Caco-2 (cell line): ENCODE measurements around the gene MTHFD1. TPM values are rescaled to one million over a fixed set of nuclear protein-coding genes. Genes with fewer than 3 reads are reported as not detected.
A peak's percentile ranks its signal among the peaks of the same experiment; 100 is the strongest.
"Not testable (repeated sequence)": the region's sequence is repeated elsewhere in the genome, so short reads cannot be mapped to it uniquely, and the experiment has no call there.

Experiments
- BruUV-seq: library from RNA; stranded (reverse); fragments of 400-500 nt; replicated peaks from 2 replicates; lab custom pipeline; 2021; lab: Mats Ljungman, UMichigan
- CTCF ChIA-PET: fragments of 300-600 bp; sonication (Branson Sonifier 250); formaldehyde crosslinking; loops from one replicate; lab custom pipeline; 2022; ENCODE audit warnings: antibody characterized with exemption; lab: Charles Lee
- POLR2A ChIA-PET: fragments of 300-600 bp; sonication (Branson Sonifier 250); formaldehyde crosslinking; loops from one replicate; lab custom pipeline; 2022; ENCODE audit warnings: antibody characterized with exemption; lab: Charles Lee
- DNase-seq, 2 experiments: peaks; one replicate each; pipeline versions ENCODE4 v3.0.0 to v3.0.0-alpha.2; 2020 to 2022
- H3K27me3 ChIP-seq: replicated peaks from 2 replicates; pipeline ENCODE4 v1.6.0; 2011; ENCODE audit warnings: low read length; ENCODE audit not compliant: control insufficient read depth, insufficient read depth
- H3K36me3 ChIP-seq: 2 replicates; pipeline ENCODE4 v1.5.1; 2011; ENCODE audit warnings: low read length; ENCODE audit not compliant: control insufficient read depth, insufficient read depth
- H3K4me1 ChIP-seq: fragments of 250-450 bp; sonication (Bioruptor Pico); 2 replicates; pipeline ENCODE4 v1.5.1; 2020; ENCODE audit warnings: mild to moderate bottlenecking
- H3K4me3 ChIP-seq: 2 replicates; pipeline ENCODE4 v1.5.1; 2011; ENCODE audit warnings: low read depth, mild to moderate bottlenecking, control low read depth, low read length
- H3K9me3 ChIP-seq: fragments of 250-450 bp; sonication (Bioruptor Pico); 2 replicates; pipeline ENCODE4 v1.5.1; 2020; ENCODE audit warnings: mild to moderate bottlenecking, moderate library complexity
- H3K27ac Mint-ChIP-seq: one replicate; pipeline ENCODE4 v1.8.0; 2022; ENCODE audit warnings: mixed read lengths; ENCODE audit not compliant: unreplicated experiment
- H3K27me3 Mint-ChIP-seq: one replicate; pipeline ENCODE4 v1.8.0; 2022; ENCODE audit warnings: mixed read lengths; ENCODE audit not compliant: insufficient read depth, unreplicated experiment
- H3K36me3 Mint-ChIP-seq: one replicate; pipeline ENCODE4 v1.8.0; 2022; ENCODE audit warnings: mild to moderate bottlenecking, mixed read lengths; ENCODE audit not compliant: insufficient read depth, unreplicated experiment
- H3K4me1 Mint-ChIP-seq: one replicate; pipeline ENCODE4 v1.8.0; 2022; ENCODE audit warnings: low read depth, mixed read lengths; ENCODE audit not compliant: unreplicated experiment
- H3K4me3 Mint-ChIP-seq: one replicate; pipeline ENCODE4 v1.8.0; 2022; ENCODE audit warnings: mild to moderate bottlenecking, moderate library complexity, mixed read lengths; ENCODE audit not compliant: unreplicated experiment
- H3K9me3 Mint-ChIP-seq: one replicate; pipeline ENCODE4 v1.8.0; 2022; ENCODE audit warnings: mixed read lengths; ENCODE audit not compliant: unreplicated experiment
- CTCF ChIP-seq, 2 experiments: fragments of 200-600 bp in 1 of 2; IDR thresholded peaks; 1 replicate in 1 of 2; 2 replicates in 1 of 2; pipeline versions ENCODE4 v1.5.1 to v1.8.0; 2011 to 2022; ENCODE audit warnings: antibody characterized with exemption in 1 of 2, control low read depth in 1 of 2, inconsistent platforms in 1 of 2, low read depth in 1 of 2, low read length in 1 of 2, mild to moderate bottlenecking in 1 of 2, moderate library complexity in 1 of 2; ENCODE audit not compliant: insufficient read depth in 1 of 2, severe bottlenecking in 1 of 2, unreplicated experiment in 1 of 2
- intact Hi-C: fragments of 100-400 bp; cut with micrococcal nuclease; formaldehyde crosslinking; loops from one replicate; pipeline ENCODE4 v1.10.0; 2022; ENCODE audit not compliant: unreplicated experiment
- total RNA-seq: library from RNA; stranded (reverse); gene quantifications from 2 replicates; pipeline ENCODE4 v1.2.3, GENCODE V29; 2022

MTHFD1 gene
- total RNA-seq, 1 experiment from 2014 or later, result 180 TPM

DNA sequence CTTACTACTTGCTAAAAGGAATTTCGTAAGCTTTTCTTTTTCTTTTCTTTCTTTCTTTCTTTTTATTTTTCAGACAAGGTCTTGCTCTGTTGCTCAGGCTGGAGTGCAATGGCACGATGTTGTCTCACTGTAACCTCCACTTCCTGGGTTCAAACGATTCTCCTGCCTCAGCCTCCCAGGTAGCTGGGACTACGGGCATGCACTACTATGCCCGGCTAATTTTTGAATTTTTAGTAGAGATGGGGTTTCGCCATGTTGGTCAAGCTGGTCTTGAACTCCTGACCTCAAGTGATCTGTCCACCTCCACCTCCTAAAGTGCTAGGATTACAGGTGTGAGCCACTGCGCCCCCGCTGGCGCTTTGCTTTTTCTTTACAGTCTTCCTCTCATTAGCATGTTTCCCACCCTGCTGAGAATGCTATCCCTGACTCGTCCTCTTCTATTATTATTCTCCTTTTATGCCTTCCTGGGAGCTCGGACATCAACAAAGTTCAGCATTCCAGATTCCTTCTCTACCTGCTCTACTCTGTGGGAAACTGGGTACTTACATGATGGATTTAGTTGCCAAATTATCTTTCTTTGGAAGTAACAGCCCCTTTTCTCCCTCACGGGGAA, 3.1 kb downstream of the MTHFD1 start:
- Histone ChIP-seq H3K9me3 (no peaks in the 10 kb centered on the region), H3K4me1 (no peaks in the 10 kb centered on the region; the same call in 1 of the 2 replicates), H3K4me3 (no peak overlapping the region), H3K27me3 (no peaks in the 10 kb centered on the region), H3K36me3 (no peaks in the 10 kb centered on the region)
- Mint-ChIP-seq H3K36me3 (peaks cover 61% of the 10 kb centered on the region), H3K4me3 (no peak overlapping the region), H3K27me3 (no peaks in the 10 kb centered on the region), H3K9me3 (no peaks in the 10 kb centered on the region), H3K27ac (peak overlapping the region; percentile 51), H3K4me1 (peaks cover 13% of the 10 kb centered on the region)
- TF ChIP-seq CTCF (IDR thresholded peaks at IDR 0.05; ENCODE audit: insufficient read depth in 1 of 2, low read depth in 1 of 2, low read length in 1 of 2, severe bottlenecking in 1 of 2, unreplicated experiment in 1 of 2), result no peak
- intact Hi-C loops, result no loop called here
- no peak for DNase-seq
- ChIA-PET POLR2A (no interaction called here), CTCF (no interaction called here)
- BruUV-seq, result no TSS peak

GRCh38 chr14:64391986-64392385, 3.8 kb downstream of the MTHFD1 start:
- Mint-ChIP-seq H3K4me1 (peaks cover 13% of the 10 kb centered on the region), H3K4me3 (no peak overlapping the region), H3K9me3 (no peaks in the 10 kb centered on the region), H3K27ac (peak overlapping the region; percentile 51), H3K36me3 (peaks cover 61% of the 10 kb centered on the region), H3K27me3 (no peaks in the 10 kb centered on the region)
- Histone ChIP-seq H3K4me3 (no peak overlapping the region), H3K4me1 (no peaks in the 10 kb centered on the region), H3K36me3 (no peaks in the 10 kb centered on the region), H3K9me3 (no peaks in the 10 kb centered on the region), H3K27me3 (no peaks in the 10 kb centered on the region)
- TF ChIP-seq CTCF (IDR thresholded peaks at IDR 0.05; ENCODE audit: insufficient read depth in 1 of 2, low read depth in 1 of 2, low read length in 1 of 2, severe bottlenecking in 1 of 2, unreplicated experiment in 1 of 2), result no peak
- DNase-seq, result no peak
- ChIA-PET POLR2A (no interaction called here), CTCF (no interaction called here)
- intact Hi-C loops, result no loop called here
- no TSS peak for BruUV-seq

DNA sequence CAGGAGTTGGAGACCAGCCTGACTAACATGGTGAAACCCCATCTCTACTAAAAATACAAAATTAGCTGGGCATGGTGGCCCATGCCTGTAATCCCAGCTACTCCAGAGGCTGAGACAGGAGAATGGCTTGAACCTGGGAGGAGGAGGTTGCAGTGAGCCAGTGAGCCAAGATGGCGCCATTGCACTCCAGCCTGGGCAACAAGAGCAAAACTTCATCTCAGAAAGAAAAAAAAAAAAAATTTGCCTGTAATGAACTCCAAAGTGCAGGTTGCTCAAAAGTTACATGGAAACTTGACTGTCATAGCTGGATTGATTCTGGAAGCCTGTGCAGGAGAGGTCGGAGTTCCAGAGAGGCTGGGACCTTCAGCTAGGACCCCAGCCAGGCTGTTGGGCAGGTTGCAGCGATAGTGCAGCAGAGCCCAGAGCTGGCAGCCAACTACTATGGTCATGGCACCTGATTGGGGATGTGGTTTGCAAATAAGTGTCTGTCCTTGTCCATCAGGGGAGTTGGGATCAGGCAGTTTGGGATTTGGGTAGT, 5.1 kb downstream of the MTHFD1 start:
- intact Hi-C loops, DNase-seq: not testable (repeated sequence)
- CTCF ChIA-PET, result interaction anchor here (1.0 kb wide), 1 partner anchor 37 kb away, joined by 3 read pairs; no protein-coding TSS in a partner anchor

More for the DNA sequence above, 5.1 kb downstream of the MTHFD1 start:
- not testable (repeated sequence) for H3K4me3 Mint-ChIP-seq, H3K36me3 ChIP-seq, H3K27me3 ChIP-seq, BruUV-seq, H3K27me3 Mint-ChIP-seq, H3K4me1 ChIP-seq, H3K4me3 ChIP-seq, H3K9me3 Mint-ChIP-seq, H3K27ac Mint-ChIP-seq, H3K9me3 ChIP-seq
- Mint-ChIP-seq H3K4me1 (peaks cover 13% of the 10 kb centered on the region), H3K36me3 (peaks cover 49% of the 10 kb centered on the region)
- POLR2A ChIA-PET, result interaction anchor here (0.6 kb wide), 1 partner anchor 522 kb away, joined by 3 read pairs; no protein-coding TSS in a partner anchor
